Esophagus squamous epithelium (tissue), 5 donors: Measurements from ENCODE around the gene CPT1A. TPM values are rescaled to one million over a fixed set of nuclear protein-coding genes. Genes with fewer than 3 reads are reported as not detected.

ENCODE experiments used
- DNase-seq: peaks from one replicate; lab custom pipeline; 2025; lab: John Stamatoyannopoulos, UW
- H3K27ac ChIP-seq, 4 donors: fragments of 200-600 bp; sonication (generic); one replicate each; pipeline ENCODE4 v1.5.1; 2016 to 2019; ENCODE audit warnings: mild to moderate bottlenecking in 1 of 4
- H3K27me3 ChIP-seq, 4 donors: fragments of 200-600 bp; sonication (generic); 1 replicate in 3 of 4; 2 replicates in 1 of 4; pipeline versions ENCODE4 v1.5.1 to v1.6.0; 2017 to 2021; ENCODE audit warnings: antibody characterized with exemption in 1 of 4
- H3K36me3 ChIP-seq, 3 donors: fragments of 200-600 bp; sonication (generic); one replicate each; pipeline ENCODE4 v1.5.1; 2016 to 2019
- H3K4me1 ChIP-seq, 3 donors: fragments of 200-600 bp; sonication (generic); one replicate each; pipeline ENCODE4 v1.5.1; 2017 to 2019
- H3K4me3 ChIP-seq, 4 donors: fragments of 200-600 bp; sonication (generic); 1 replicate in 3 of 4; 2 replicates in 1 of 4; pipeline ENCODE4 v1.5.1; 2016 to 2019; ENCODE audit warnings: mild to moderate bottlenecking in 2 of 4, moderate library complexity in 1 of 4
- H3K9me3 ChIP-seq, 3 donors: fragments of 200-600 bp; sonication (generic); one replicate each; pipeline ENCODE4 v1.5.1; 2016 to 2019
- POLR2A ChIP-seq, 4 donors: fragments of 450-650 bp; IDR thresholded peaks; one replicate each; pipeline ENCODE4 v1.6.1; 2017; ENCODE audit warnings: antibody characterized with exemption in 4 of 4, mild to moderate bottlenecking in 4 of 4, moderate library complexity in 3 of 4
- WGBS, 2 donors: methylation state at CpG; one replicate each; pipeline ENCODE4 v1.1.5; 2018; 5-methylcytosine and 5-hydroxymethylcytosine counted together
- intact Hi-C: fragments of 100-400 bp; cut with DNase I; formaldehyde crosslinking; loops from one replicate; pipeline ENCODE4 v1.15.0; 2022
- total RNA-seq, 4 donors: library from RNA; depleted of rRNA; stranded (reverse); fragments of >200 nt; gene quantifications; one replicate each; pipeline ENCODE4 v1.1.0, GENCODE V29; 2016
- TF ChIP-seq, protein P1 (sequence below), 6 experiments: fragments of 450-650 bp in 4 of 6; fragments of 200-600 bp in 2 of 6; sonication (generic) in 2 of 6; IDR thresholded peaks; one replicate each; pipeline ENCODE4 v1.5.1; 2016 to 2019; ENCODE audit warnings: antibody characterized with exemption in 6 of 6, mild to moderate bottlenecking in 4 of 6, moderate library complexity in 4 of 6
- donor health status: DM: yes; HTN: yes; CAD: no.

The CPT1A gene
- total RNA-seq, 4 donors from 2014 or later, result 14.7 to 56.1 (median 27.6) TPM

DNA sequence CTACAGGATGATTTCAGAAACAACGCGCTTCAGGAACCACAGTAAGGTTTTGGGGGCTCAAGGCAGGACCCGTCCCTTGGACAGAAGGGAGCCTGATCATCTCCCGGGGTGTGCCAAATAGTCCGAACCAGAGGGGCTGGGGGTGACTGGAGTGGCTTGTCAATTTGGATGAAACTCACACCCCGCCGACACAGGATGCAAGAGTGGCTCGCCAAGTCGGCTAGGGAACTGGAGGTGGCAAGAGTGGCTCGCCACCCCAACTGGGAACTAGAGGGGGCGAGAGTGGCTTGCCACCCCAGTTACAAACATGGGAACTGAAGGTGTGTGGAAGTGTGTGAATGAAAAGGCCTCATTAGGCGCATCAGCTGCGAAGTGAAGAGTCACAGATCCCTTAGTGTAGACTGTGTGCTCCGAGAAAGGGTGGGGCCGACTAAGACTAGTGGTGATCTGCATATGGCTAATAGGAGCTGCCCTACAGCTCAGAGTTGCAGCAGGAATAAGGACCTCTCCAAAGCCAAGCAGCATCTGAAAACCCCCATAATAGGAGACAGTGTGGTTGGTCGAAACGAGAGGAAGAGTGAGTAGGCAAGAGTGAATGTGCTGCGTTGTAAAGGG, 26.6 kb upstream of the CPT1A start:
- Histone ChIP-seq H3K27me3 (no peaks in the 10 kb centered on the region), H3K4me1 (peaks cover 0 to 13% (median 0%) of the 10 kb centered on the region in 3 donors), H3K27ac (no peak overlapping the region), H3K36me3 (no peaks in the 10 kb centered on the region), H3K9me3 (peaks cover 0 to 9% (median 8%) of the 10 kb centered on the region in 3 donors), H3K4me3 (no peak overlapping the region)
- DNase-seq, result no peak
- TF ChIP-seq, protein P1, sequence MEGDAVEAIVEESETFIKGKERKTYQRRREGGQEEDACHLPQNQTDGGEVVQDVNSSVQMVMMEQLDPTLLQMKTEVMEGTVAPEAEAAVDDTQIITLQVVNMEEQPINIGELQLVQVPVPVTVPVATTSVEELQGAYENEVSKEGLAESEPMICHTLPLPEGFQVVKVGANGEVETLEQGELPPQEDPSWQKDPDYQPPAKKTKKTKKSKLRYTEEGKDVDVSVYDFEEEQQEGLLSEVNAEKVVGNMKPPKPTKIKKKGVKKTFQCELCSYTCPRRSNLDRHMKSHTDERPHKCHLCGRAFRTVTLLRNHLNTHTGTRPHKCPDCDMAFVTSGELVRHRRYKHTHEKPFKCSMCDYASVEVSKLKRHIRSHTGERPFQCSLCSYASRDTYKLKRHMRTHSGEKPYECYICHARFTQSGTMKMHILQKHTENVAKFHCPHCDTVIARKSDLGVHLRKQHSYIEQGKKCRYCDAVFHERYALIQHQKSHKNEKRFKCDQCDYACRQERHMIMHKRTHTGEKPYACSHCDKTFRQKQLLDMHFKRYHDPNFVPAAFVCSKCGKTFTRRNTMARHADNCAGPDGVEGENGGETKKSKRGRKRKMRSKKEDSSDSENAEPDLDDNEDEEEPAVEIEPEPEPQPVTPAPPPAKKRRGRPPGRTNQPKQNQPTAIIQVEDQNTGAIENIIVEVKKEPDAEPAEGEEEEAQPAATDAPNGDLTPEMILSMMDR (IDR thresholded peaks at IDR 0.05), result no peak
- TF ChIP-seq POLR2A (IDR thresholded peaks at IDR 0.05), result no peak
- WGBS, 2 donors, result 92 to 93% methylated on average over 12 to 17 of the region's 18 CpGs
- intact Hi-C loops, result no loop called here

DNA sequence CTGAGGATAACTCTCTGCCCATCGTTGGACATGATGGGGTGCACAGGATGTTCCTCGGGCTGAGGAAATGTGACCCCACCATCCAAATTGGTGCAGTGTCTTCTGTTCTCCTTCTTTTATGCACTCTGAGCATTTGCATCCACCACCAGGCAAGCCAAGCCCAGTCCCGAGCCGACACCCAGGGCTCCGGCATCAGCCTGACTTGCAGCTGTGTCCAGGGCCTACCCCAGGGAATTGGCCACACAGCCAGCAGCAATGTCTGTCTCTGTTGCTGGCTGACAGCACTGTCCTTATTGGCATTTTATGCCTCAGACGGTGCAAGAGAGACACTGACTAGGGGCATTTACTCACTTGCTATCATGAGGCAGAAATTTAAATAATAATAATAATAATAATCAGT, 25.4 kb upstream of the CPT1A start:
- H3K4me1 ChIP-seq, result peaks cover 0 to 7% (median 0%) of the 10 kb centered on the region in 3 donors
- DNase-seq, result no peak
- H3K27ac ChIP-seq, result no peak overlapping the region
- WGBS, 2 donors, result 75 to 81% methylated on average over 4 to 6 of the region's 6 CpGs
- intact Hi-C loops, result no loop called here
- TF ChIP-seq, protein P1 (IDR thresholded peaks at IDR 0.05), result no peak
- no peak for TF ChIP-seq POLR2A (IDR thresholded peaks at IDR 0.05)
- H3K9me3 ChIP-seq, result peaks cover 0 to 9% (median 8%) of the 10 kb centered on the region in 3 donors
- H3K36me3 ChIP-seq, result no peaks in the 10 kb centered on the region
- H3K27me3 ChIP-seq, result no peaks in the 10 kb centered on the region
- no peak overlapping the region for H3K4me3 ChIP-seq

DNA sequence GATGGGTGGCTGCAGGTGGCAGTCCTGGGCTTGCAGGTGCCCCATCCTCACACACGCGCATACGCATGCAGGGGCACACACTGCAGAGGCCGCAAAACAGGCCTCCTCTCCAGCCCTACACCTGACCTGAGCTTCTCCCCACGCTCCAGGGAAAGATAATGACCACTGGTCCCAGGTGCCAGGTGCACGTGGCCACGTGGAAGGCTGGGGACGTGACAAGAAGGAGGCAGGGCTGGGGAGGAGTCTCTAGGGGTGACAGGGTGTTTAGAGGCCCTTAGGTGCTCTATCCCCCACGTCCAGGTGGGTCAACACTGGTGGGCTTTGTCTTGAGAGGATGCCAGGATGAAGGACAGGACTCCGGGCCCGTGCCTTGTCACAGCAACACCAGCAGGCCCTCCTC, 23.5 kb upstream of the CPT1A start:
- H3K27ac ChIP-seq, result no peak overlapping the region
- no peak overlapping the region for H3K4me3 ChIP-seq

DNA sequence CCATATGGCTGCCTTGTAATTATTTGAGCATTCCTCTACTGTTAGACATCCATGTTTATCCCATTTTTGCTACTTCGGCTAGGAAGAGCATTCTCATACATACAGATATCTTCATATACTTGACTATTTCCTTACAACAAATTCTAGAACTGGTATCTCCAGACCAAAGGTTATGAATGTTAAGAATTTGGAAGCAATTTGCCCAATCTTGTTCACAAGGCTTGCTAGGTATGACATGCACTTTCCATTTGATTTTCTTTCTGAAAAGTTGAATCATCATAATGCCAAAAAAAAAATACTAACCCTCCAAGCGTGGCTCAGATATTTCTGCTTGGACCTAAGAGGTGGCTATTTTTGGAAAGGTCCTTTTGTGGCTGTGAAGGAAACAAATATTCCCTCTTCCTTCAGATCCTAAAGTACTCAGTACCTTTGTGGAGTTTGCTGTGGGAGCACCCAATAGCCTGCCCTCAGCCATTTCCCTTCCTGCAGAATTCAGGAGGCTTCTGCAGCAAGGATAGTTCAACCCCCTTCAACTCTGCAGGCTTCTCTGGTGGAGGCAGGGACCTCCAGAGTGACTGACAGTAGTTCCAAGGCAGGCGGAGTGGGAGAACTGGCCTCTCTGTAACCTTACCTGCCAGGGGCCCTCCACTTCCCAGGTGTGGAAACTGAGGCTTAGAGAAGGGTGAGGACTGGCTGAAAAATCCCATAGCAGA, 22.0 kb upstream of the CPT1A start:
- H3K27ac ChIP-seq, result no peak overlapping the region
- intact Hi-C loops, result no loop called here
- WGBS, 2 donors, result 71 to 82% methylated on average over 2 to 3 of the region's 3 CpGs
- DNase-seq, result no peak
- H3K36me3 ChIP-seq, result no peaks in the 10 kb centered on the region
- no peaks in the 10 kb centered on the region for H3K27me3 ChIP-seq
- no peak overlapping the region for H3K4me3 ChIP-seq
- H3K9me3 ChIP-seq, result peaks cover 0 to 9% (median 8%) of the 10 kb centered on the region in 3 donors
- no peaks in the 10 kb centered on the region for H3K4me1 ChIP-seq
- TF ChIP-seq POLR2A (IDR thresholded peaks at IDR 0.05), result no peak
- TF ChIP-seq, protein P1 (IDR thresholded peaks at IDR 0.05), result no peak

More for the DNA sequence above, 23.5 kb upstream of the CPT1A start:
- WGBS, 2 donors, result 72 to 96% methylated on average over 4 to 9 of the region's 11 CpGs
- TF ChIP-seq, protein P1 (IDR thresholded peaks at IDR 0.05), result no peak
- TF ChIP-seq POLR2A (IDR thresholded peaks at IDR 0.05), result no peak
- Histone ChIP-seq H3K9me3 (peaks cover 0 to 9% (median 8%) of the 10 kb centered on the region in 3 donors), H3K27me3 (no peaks in the 10 kb centered on the region), H3K4me1 (peaks cover 0 to 7% (median 0%) of the 10 kb centered on the region in 3 donors), H3K36me3 (no peaks in the 10 kb centered on the region)
- DNase-seq, result no peak
- intact Hi-C loops, result no loop called here

DNA sequence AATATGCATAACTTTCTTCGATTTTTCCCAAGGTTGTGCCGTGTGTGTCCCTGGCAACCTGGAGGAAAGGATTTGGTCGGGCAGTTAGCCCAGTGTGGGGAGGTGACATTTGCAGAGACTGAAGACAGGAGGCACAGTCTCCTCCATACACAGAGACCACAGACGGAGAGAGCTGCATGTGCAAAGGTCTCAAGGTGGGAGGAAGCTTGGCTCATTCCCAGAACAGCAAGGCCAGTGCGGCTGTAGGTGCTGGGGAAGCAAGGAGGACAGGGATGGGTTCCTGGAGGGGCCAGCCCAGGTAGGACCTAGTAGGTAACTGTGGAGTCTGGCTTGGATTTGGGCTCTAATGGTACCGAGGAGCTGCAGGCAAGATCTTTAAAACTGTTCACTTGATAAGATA, 20.7 kb upstream of the CPT1A start:
- intact Hi-C loops, result no loop called here
- 75 to 89% methylated on average over 6 of the region's 6 CpGs for WGBS, 2 donors
- H3K27ac ChIP-seq, result no peak overlapping the region
- no peaks in the 10 kb centered on the region for H3K27me3 ChIP-seq
- no peaks in the 10 kb centered on the region for H3K36me3 ChIP-seq
- H3K4me1 ChIP-seq, result peaks cover 0 to 3% (median 0%) of the 10 kb centered on the region in 3 donors
- H3K9me3 ChIP-seq, result peaks cover 0 to 9% (median 8%) of the 10 kb centered on the region in 3 donors
- no peak for DNase-seq
- TF ChIP-seq, protein P1 (IDR thresholded peaks at IDR 0.05), result no peak
- no peak for TF ChIP-seq POLR2A (IDR thresholded peaks at IDR 0.05)
- H3K4me3 ChIP-seq, result no peak overlapping the region
